Measurements from ENCODE around the gene NKX2-2. TPM values are rescaled to one million over a fixed set of nuclear protein-coding genes. Genes with fewer than 3 reads are reported as not detected.

NKX2-2 gene
- total RNA-seq, 2 experiments from 2014 or later, result not detected

DNA sequence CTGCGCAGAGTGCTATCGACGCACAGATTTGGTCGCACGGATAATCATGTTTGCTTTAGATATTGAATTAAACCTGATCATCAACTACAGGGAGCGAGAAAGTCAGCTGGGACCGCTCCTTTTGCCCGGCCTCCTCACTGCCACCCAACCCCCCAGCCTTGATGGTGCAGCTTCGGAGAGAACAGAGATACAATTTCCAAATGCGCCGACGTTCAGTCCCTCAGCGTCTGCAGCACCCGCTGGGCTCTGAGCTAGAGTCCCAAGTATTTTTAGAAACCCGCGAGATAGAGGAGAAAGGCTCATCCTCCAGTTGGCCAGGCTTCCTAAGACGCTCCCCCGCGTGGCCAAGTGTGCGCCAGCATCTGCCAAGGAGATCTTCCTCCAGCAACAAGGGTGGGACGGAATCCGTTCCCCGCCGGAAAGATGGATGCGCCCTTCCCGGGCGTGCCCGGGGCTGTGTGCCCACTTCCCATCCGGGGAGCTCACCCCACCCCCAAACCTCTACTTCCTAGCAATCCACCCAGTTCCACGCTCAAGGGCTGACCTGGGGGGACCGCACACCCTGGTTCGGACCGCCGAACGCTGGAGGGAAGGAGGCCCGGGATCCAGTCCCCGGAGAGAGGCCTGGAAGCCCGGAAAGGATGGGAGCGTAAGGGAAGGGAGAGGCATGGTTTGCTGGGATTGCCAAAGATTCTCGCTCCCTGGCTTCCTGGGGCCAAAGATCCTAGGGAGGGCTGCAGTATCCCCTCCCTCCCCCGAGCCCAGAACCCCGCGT is 4.1 kb downstream of the NKX2-2 start:
- Mint-ChIP-seq H3K27me3 (peaks cover 77% of the 10 kb centered on the region), H3K9me3 (ENCODE audit: low read depth) (no peaks in the 10 kb centered on the region), H3K4me3 (peak overlapping the region; percentile 57), H3K36me3 (no peaks in the 10 kb centered on the region), H3K4me1 (peaks cover 31% of the 10 kb centered on the region), H3K27ac (peak overlapping the region; percentile 7)
- ATAC-seq, result no peak
- peak; percentile 40 for DNase-seq
- CTCF ChIA-PET, result interaction anchor here (2.1 kb wide), 1 partner anchor 274 kb away, joined by 12 read pairs; no protein-coding TSS in a partner anchor

DNA sequence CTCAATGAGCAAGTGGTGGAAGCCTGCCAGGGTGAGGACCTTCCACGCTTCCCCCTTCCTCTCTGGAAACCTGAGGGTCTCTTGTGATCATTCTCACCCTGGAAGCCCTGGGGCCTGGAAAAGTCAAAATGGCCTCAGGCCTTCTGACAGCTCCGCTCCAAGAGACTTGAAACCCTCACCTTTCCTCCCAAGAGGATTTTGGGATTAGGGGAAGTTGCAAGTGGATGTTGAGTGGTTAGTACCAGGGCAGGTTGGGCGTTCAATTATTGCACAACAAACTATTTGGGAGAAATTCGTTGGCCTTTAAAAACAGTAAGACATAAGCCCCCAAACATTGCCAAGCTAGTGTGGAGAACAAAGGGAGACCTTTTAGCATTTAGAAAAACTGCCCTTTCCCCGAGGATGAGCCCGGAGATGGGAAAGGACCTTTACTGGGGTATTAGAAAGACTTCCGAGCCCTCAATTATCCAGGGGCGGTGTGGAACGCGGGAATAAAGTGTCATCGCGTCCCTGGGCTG is 4.7 kb downstream of the NKX2-2 start:
- no peaks in the 10 kb centered on the region for H3K9me3 Mint-ChIP-seq (ENCODE audit: low read depth)
- H3K36me3 Mint-ChIP-seq, result no peaks in the 10 kb centered on the region
- H3K4me1 Mint-ChIP-seq, result peaks cover 30% of the 10 kb centered on the region
- H3K27ac Mint-ChIP-seq, result no peak overlapping the region
- no peak for ATAC-seq
- H3K4me3 Mint-ChIP-seq, result peak overlapping the region; percentile 19
- CTCF ChIA-PET, result interaction anchor here (2.1 kb wide), 1 partner anchor 273 kb away, joined by 12 read pairs; no protein-coding TSS in a partner anchor
- DNase-seq, result peak; percentile 28
- peaks cover 74% of the 10 kb centered on the region for H3K27me3 Mint-ChIP-seq

DNA sequence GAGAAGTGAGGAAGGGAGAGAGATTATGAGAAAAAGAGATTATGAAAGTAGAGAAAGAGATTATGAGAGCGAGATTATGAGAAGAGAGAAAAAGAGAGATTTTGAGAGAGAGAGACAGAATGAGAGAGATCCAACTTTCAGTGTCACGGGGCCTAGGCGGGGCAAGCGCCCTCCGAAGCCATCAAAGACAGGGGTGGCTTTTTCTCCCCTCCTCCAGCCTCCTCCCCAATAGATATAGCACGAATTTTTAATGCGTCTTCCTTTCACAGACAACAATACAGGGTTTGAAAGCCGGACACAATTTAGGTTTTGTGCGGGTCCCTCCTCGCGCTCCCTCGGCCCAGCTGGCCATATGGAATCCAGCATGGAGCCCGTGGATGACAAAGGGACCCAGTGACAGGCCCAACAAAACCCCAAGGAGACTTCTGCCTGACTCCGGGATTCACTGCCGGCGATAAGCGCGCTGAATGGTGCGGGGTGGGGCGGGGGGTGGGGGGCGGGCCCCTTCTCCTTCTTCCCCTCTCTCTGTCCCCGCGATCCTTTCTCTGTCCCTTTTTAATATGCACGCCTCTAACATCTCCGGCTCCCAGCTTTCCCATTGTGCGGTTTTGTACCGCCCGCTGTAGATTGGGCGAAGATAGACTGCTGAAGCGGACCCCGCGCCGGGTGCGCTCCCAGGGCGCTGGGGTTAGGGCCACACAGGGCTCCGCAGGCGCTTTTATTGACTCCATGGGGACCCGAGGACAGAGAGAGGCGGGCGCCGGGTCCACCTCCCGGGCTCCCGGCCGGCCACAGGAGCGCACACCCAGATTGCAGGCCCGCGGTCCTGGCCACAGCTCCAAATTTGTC is 5.4 kb downstream of the NKX2-2 start:
- ATAC-seq (no peak), DNase-seq (peak; percentile 1)
- Mint-ChIP-seq H3K36me3 (no peaks in the 10 kb centered on the region), H3K4me1 (peaks cover 32% of the 10 kb centered on the region), H3K4me3 (no peak overlapping the region), H3K27me3 (peaks cover 76% of the 10 kb centered on the region), H3K27ac (peak overlapping the region; percentile 37), H3K9me3 (ENCODE audit: low read depth) (no peaks in the 10 kb centered on the region)
- CTCF ChIA-PET, result interaction anchor here (1.0 to 8.7 kb wide), 5 partner anchors 107 to 671 kb away, joined by 3 to 195 read pairs (median 3); no protein-coding TSS in a partner anchor

DNA sequence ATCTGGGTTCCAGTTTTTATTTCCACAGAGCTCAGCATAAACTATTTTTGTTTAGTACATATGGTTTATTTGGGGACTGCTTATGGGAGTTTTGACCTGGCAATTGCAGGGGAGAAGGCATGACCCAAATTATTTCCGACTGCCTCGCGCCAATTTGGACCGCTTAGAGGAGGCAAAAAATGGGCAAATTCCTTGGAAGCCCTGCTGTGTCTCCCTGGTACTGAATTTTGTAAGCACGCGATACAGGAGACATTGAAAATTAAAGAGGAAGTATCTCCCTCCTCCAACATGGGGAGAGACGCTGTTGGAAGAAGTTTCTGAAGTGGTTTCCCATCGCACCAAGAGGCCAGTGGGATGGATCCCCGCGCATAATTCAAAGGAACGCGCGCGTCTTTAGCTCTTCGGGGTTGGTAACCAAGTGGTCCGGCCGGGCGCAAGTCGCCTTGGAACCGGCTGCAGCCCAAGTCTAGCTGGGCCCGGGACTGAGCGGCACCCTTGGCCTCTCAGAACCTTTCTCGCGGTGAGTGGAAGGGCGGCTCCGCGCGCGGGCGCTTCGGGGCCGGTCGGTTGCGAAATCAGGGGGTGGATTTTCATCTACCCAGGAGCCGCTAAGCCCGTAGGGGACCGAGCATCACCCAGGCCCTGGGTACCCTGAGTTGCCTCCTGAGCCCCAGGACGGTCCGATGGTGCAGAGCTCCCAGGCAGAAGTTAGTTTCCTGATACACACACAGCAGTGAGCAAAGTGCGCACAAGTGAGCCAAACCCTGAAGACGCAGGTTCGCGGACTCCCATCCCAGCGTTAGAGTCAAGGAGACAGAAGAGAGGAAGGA is 6.2 kb downstream of the NKX2-2 start:
- H3K4me1 Mint-ChIP-seq, result peaks cover 39% of the 10 kb centered on the region

DNA sequence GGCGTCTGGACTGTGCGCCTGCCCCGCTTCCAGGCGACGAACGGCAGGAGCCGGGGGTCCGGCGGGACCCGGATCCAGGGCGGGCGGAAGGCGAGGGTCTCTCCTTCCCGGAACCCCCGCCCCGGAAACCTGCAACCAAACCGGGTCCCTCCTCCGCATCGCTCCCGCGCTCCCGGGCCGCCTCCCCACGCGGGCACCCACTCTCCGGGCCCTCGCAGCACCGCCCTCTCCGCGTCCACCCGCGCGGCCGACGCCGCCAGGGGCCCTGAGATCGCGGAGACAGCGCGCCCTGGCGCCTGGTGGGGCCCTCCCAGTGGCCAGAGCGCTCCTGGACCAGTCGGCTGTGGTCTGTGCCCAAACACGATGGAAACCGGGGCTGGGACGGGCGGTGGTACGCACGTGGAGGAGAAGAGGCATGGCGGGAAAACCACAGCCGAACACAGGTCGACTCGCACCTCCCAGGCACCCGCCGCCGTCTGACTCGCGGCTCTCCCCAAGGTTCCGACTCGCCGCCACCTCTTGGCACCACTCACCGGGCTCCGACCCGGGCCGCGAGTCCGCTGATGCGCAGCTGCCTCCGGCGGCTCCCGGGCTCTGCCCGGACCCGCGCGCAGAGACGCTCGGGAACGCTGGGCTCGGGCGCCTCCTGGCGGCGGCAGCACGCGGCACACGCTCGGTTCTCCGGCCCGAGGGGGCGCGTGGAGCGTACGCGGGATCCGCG is 7.9 kb downstream of the NKX2-2 start:
- Mint-ChIP-seq H3K27ac (no peak overlapping the region), H3K27me3 (peaks cover 61% of the 10 kb centered on the region), H3K9me3 (ENCODE audit: low read depth) (no peaks in the 10 kb centered on the region), H3K4me3 (peak overlapping the region; percentile 45), H3K4me1 (peaks cover 31% of the 10 kb centered on the region), H3K36me3 (no peaks in the 10 kb centered on the region)
- CTCF ChIA-PET, result interaction anchor here (0.6 to 8.7 kb wide), 35 partner anchors 10 to 849 kb away, joined by 3 to 195 read pairs (median 4); partner anchors contain the start of gene XRN2
- ATAC-seq (peak; percentile 61), DNase-seq (peak; percentile 63)

More for the DNA sequence above, 6.2 kb downstream of the NKX2-2 start:
- no peak overlapping the region for H3K4me3 Mint-ChIP-seq
- no peaks in the 10 kb centered on the region for H3K36me3 Mint-ChIP-seq
- no peaks in the 10 kb centered on the region for H3K9me3 Mint-ChIP-seq (ENCODE audit: low read depth)
- CTCF ChIA-PET, result interaction anchor here (0.7 to 8.7 kb wide), 6 partner anchors 8 to 670 kb away, joined by 3 to 195 read pairs (median 3); no protein-coding TSS in a partner anchor
- peak overlapping the region; percentile 37 for H3K27ac Mint-ChIP-seq
- peaks cover 72% of the 10 kb centered on the region for H3K27me3 Mint-ChIP-seq
- ATAC-seq, result no peak
- DNase-seq, result peak; percentile 25

DNA sequence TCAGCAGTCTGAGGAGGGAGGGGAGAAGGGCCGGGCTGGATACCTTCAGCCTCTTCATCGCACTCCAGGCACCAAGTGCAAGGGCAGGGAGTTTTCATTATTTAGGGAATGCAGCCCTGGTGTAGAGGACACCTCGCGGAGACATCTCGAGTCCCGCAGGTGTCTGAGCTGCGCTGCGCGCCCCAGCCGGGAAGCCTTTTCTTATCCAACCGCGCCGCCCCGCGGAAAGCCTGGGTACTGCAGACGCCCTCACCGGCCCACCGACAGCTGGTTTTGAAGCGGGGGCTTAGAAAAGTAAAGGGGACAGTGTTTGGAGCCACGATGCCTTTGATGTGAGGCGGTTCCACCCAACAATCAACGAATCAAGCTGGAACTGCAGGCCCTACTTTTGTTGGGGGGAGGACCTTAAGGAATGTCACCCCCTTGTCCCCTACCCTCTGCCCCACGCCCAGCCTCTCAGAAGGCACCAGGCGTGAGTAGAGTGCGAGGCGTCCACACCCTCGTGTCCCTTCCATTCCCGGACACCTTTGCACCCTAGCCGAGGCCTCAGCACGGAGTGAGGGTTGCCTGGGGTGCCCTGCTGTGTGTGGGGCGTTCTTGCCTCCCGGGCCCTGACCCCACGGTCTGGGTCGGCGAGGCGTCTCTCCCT is 8.6 kb downstream of the NKX2-2 start:
- Mint-ChIP-seq H3K4me1 (peaks cover 28% of the 10 kb centered on the region), H3K9me3 (ENCODE audit: low read depth) (no peaks in the 10 kb centered on the region), H3K4me3 (no peak overlapping the region), H3K27me3 (peaks cover 64% of the 10 kb centered on the region), H3K36me3 (no peaks in the 10 kb centered on the region), H3K27ac (no peak overlapping the region)
- ATAC-seq, result peak; percentile 55
- peak; percentile 78 for DNase-seq
- CTCF ChIA-PET, result interaction anchor here (0.6 to 8.7 kb wide), 38 partner anchors 9 to 848 kb away, joined by 3 to 195 read pairs (median 4); partner anchors contain the start of gene XRN2

DNA sequence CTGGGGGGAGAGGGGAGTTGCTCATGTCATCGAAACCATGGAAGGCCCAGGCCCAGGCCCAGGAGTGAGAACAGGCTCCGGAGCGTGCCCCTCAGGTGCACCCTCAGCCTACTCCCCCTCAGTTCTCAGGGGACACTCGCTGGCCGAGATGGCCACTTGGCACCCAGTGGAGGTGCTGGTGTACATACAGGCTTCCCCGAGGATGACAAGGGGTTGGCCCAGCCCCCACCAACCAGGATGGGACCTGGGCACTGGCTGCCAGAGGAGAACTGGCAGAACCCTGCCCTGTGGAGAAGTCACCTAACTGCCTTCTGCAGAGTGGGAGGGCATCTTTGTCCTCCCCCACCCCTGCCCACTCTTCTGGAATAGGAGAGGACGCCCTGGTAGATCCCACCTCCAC is 9.5 kb downstream of the NKX2-2 start:
- Mint-ChIP-seq H3K9me3 (ENCODE audit: low read depth) (no peaks in the 10 kb centered on the region), H3K27ac (no peak overlapping the region), H3K36me3 (no peaks in the 10 kb centered on the region), H3K4me1 (peaks cover 21% of the 10 kb centered on the region), H3K4me3 (no peak overlapping the region), H3K27me3 (peaks cover 59% of the 10 kb centered on the region)
- DNase-seq (peak; percentile 19), ATAC-seq (no peak)
- CTCF ChIA-PET, result interaction anchor here (1.0 to 8.7 kb wide), 21 partner anchors 8 to 669 kb away, joined by 3 to 195 read pairs (median 5); no protein-coding TSS in a partner anchor

DNA sequence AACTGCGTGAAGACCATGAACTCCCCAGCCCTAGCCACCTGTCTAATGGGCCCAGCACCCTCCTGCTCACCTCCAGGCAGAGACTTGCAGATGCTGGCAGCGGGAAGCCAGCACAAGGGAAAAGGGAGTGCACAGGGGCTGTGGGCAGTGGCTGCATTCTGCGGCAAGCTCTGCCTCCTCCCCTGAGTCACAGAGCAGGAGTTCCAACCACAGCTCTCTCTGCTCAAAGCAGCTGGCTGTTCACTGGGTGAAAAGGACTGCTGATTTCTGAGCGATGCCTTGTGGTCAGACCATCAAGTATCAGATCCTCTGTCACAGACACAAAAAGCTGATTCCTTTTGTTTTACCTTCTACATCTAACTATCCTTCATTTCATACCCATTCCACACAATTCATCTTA is 10.5 kb downstream of the NKX2-2 start:
- peak; percentile 63 for ATAC-seq

DNA sequence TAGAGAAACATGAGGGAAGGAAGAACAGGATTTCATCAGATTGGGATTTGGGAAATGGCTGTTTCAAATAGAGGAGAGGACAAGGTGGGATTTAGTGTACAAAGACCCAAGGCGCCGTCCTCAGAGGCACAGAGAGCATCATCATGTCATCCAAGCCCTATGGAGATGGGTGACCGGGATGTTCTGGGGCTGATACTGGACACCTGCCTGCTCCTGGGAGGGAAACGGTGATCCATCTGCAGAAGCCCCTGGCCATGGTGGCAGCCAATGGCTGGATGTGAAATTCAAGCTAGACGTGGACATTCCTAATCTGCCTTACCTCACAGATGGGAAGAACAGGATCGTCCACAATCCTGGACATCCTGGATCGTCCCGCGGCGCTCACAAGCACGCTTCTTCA is 12.7 kb downstream of the NKX2-2 start:
- H3K4me3 Mint-ChIP-seq, result no peak overlapping the region
- CTCF ChIA-PET, result interaction anchor here (1.0 to 8.7 kb wide), 3 partner anchors 264 to 641 kb away, joined by 3 to 195 read pairs (median 4); no protein-coding TSS in a partner anchor
- no peaks in the 10 kb centered on the region for H3K9me3 Mint-ChIP-seq (ENCODE audit: low read depth)
- H3K4me1 Mint-ChIP-seq, result peaks cover 18% of the 10 kb centered on the region
- peaks cover 45% of the 10 kb centered on the region for H3K27me3 Mint-ChIP-seq
- H3K36me3 Mint-ChIP-seq, result no peaks in the 10 kb centered on the region
- no peak for ATAC-seq
- H3K27ac Mint-ChIP-seq, result no peak overlapping the region
- peak; percentile 27 for DNase-seq

More for the DNA sequence above, 10.5 kb downstream of the NKX2-2 start:
- Mint-ChIP-seq H3K9me3 (ENCODE audit: low read depth) (no peaks in the 10 kb centered on the region), H3K4me1 (peaks cover 21% of the 10 kb centered on the region), H3K27me3 (peaks cover 58% of the 10 kb centered on the region), H3K4me3 (no peak overlapping the region), H3K27ac (no peak overlapping the region), H3K36me3 (no peaks in the 10 kb centered on the region)
- CTCF ChIA-PET, result interaction anchor here (1.0 to 8.7 kb wide), 3 partner anchors 12 to 626 kb away, joined by 3 to 195 read pairs (median 3); no protein-coding TSS in a partner anchor
- DNase-seq, result peak; percentile 67

DNA sequence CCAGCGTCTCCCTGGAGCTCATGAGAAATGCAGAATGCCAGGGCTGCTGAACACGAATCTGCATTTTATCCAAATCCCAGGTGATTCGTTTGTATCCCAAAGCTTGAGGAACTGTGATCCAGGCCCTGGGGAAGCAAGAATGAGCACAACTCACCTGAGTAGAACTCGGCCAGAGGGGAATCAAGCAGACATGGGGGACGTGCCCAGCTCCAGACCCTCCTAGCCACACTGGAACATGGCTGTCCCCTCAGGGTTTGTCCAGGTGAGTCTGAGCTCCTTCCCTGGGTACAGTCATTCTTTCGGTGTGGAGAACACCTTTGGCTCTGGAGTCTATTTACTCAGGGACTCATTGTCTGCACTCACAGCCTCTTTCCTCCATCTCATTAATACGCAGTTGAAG is 13.3 kb downstream of the NKX2-2 start:
- ATAC-seq (no peak), DNase-seq (no peak)
- no peak overlapping the region for H3K27ac Mint-ChIP-seq
- CTCF ChIA-PET, result interaction anchor here (1.0 to 8.7 kb wide), 2 partner anchors 264 to 640 kb away, joined by 4 to 195 read pairs; no protein-coding TSS in a partner anchor
- peaks cover 48% of the 10 kb centered on the region for H3K27me3 Mint-ChIP-seq
- H3K4me3 Mint-ChIP-seq, result no peak overlapping the region
- no peaks in the 10 kb centered on the region for H3K9me3 Mint-ChIP-seq (ENCODE audit: low read depth)
- H3K4me1 Mint-ChIP-seq, result peaks cover 18% of the 10 kb centered on the region
- no peaks in the 10 kb centered on the region for H3K36me3 Mint-ChIP-seq

DNA sequence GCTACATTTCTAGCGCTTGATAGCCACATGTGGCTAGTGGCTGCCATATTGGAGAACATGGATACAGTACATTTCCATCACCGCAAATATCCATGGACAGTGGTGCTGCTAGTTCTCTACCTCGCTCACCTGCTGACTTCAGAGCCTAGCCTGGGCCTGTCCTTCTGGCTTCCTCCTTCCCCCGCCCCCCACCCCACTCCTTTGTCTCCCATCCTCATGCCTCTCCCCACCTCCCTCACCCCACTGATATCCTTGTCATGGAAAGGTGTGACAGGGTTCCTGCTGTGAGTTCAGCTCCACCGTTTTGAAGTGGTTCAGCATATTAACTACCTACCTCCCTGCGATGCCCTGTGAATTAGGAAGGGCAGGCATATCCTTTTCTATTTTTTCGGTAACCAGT is 14.2 kb downstream of the NKX2-2 start:
- ATAC-seq (no peak), DNase-seq (no peak)
- no peaks in the 10 kb centered on the region for H3K36me3 Mint-ChIP-seq
- H3K9me3 Mint-ChIP-seq (ENCODE audit: low read depth), result no peaks in the 10 kb centered on the region
- peaks cover 44% of the 10 kb centered on the region for H3K27me3 Mint-ChIP-seq
- H3K4me3 Mint-ChIP-seq, result no peak overlapping the region
- H3K27ac Mint-ChIP-seq, result no peak overlapping the region
- H3K4me1 Mint-ChIP-seq, result peaks cover 13% of the 10 kb centered on the region
- CTCF ChIA-PET, result interaction anchor here (1.3 kb wide), 1 partner anchor 263 kb away, joined by 4 read pairs; no protein-coding TSS in a partner anchor
